ENCODE measurements around the gene FBXO8.

Gene FBXO8

DNA sequence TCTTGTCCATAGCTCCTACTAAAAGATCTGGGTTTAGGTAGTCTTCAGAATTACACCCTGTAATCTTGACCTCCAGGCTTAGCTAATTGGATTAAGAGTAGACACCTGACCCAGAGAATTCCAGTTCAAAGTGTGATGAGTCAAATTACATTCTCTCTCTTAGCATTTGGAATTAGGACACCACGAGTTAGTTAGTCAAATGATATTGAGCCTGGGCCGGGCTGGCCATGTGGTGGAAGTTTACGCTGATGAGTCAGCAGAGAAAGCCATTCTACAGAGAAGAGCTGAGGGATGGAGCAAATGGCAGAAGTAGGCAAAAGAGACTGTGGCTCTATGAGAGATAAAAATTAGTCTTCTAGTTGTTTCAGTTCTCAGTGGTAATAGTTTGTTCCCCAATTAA is 31.3 kb upstream of the FBXO8 start:
- Histone ChIP-seq H3K27me3 (ENCODE audit: control insufficient read depth, low read length) (no peaks in the 10 kb centered on the region), H3K4me1 (ENCODE audit: control insufficient read depth, low read length) (no peaks in the 10 kb centered on the region), H3K36me3 (ENCODE audit: control insufficient read depth, low read length) (peaks cover 41% of the 10 kb centered on the region), H3F3A (ENCODE audit: control insufficient read depth, insufficient read depth) (peaks cover 7% of the 10 kb centered on the region; the same call in 1 of the 2 replicates), H3K79me2 (ENCODE audit: control insufficient read depth, low read length) (no peaks in the 10 kb centered on the region), H3K27ac (ENCODE audit: low read depth, low read length) (no peak overlapping the region), H3K9me3 (ENCODE audit: control insufficient read depth, insufficient read depth, low read length) (no peaks in the 10 kb centered on the region), H3K9me2 (replicated peaks; ENCODE audit: control insufficient read depth, low read length) (no peaks in the 10 kb centered on the region), H3K4me3 (ENCODE audit: low read length) (no peak overlapping the region), H4K20me1 (ENCODE audit: control insufficient read depth, insufficient read depth, low read depth, low read length) (no peaks in the 10 kb centered on the region), H3K4me2 (ENCODE audit: low read length) (no peak overlapping the region)
- no peak for TF ChIP-seq EZH2phosphoT487 (IDR thresholded peaks at IDR 0.05; ENCODE audit: borderline replicate concordance, low read length)
- TF ChIP-seq, protein P1, sequence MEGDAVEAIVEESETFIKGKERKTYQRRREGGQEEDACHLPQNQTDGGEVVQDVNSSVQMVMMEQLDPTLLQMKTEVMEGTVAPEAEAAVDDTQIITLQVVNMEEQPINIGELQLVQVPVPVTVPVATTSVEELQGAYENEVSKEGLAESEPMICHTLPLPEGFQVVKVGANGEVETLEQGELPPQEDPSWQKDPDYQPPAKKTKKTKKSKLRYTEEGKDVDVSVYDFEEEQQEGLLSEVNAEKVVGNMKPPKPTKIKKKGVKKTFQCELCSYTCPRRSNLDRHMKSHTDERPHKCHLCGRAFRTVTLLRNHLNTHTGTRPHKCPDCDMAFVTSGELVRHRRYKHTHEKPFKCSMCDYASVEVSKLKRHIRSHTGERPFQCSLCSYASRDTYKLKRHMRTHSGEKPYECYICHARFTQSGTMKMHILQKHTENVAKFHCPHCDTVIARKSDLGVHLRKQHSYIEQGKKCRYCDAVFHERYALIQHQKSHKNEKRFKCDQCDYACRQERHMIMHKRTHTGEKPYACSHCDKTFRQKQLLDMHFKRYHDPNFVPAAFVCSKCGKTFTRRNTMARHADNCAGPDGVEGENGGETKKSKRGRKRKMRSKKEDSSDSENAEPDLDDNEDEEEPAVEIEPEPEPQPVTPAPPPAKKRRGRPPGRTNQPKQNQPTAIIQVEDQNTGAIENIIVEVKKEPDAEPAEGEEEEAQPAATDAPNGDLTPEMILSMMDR (IDR thresholded peaks at IDR 0.05; ENCODE audit: low read depth, low read length, poor library complexity, severe bottlenecking): no peak

GRCh38 chr4:174314274-174314673 is 30.8 kb upstream of the FBXO8 start:
- Histone ChIP-seq H3K36me3 (ENCODE audit: control insufficient read depth, low read length) (peaks cover 42% of the 10 kb centered on the region), H3K4me1 (ENCODE audit: control insufficient read depth, low read length) (no peaks in the 10 kb centered on the region), H3K9me3 (ENCODE audit: control insufficient read depth, insufficient read depth, low read length) (no peaks in the 10 kb centered on the region), H4K20me1 (ENCODE audit: control insufficient read depth, insufficient read depth, low read depth, low read length) (no peaks in the 10 kb centered on the region), H3K27ac (ENCODE audit: low read depth, low read length) (no peak overlapping the region), H3F3A (ENCODE audit: control insufficient read depth, insufficient read depth) (peaks cover 7% of the 10 kb centered on the region; the same call in 1 of the 2 replicates), H3K4me2 (ENCODE audit: low read length) (no peak overlapping the region), H3K79me2 (ENCODE audit: control insufficient read depth, low read length) (no peaks in the 10 kb centered on the region), H3K27me3 (ENCODE audit: control insufficient read depth, low read length) (no peaks in the 10 kb centered on the region), H3K4me3 (ENCODE audit: low read length) (no peak overlapping the region), H3K9me2 (replicated peaks; ENCODE audit: control insufficient read depth, low read length) (no peaks in the 10 kb centered on the region)
- no peak for TF ChIP-seq EZH2phosphoT487 (IDR thresholded peaks at IDR 0.05; ENCODE audit: borderline replicate concordance, low read length)
- TF ChIP-seq, protein P1 (IDR thresholded peaks at IDR 0.05; ENCODE audit: low read depth, low read length, poor library complexity, severe bottlenecking): no peak

GRCh38 chr4:174312993-174313392 is 29.5 kb upstream of the FBXO8 start:
- peaks cover 39% of the 10 kb centered on the region for H3K36me3 ChIP-seq (ENCODE audit: control insufficient read depth, low read length)
- no peak overlapping the region for H3K4me2 ChIP-seq (ENCODE audit: low read length)
- H3F3A ChIP-seq (ENCODE audit: control insufficient read depth, insufficient read depth): peaks cover 7% of the 10 kb centered on the region; the same call in 1 of the 2 replicates
- H3K27ac ChIP-seq (ENCODE audit: low read depth, low read length): no peak overlapping the region
- H3K27me3 ChIP-seq (ENCODE audit: control insufficient read depth, low read length): no peaks in the 10 kb centered on the region
- H3K4me3 ChIP-seq (ENCODE audit: low read length): no peak overlapping the region
- H3K4me1 ChIP-seq (ENCODE audit: control insufficient read depth, low read length): no peaks in the 10 kb centered on the region
- no peak for TF ChIP-seq EZH2phosphoT487 (IDR thresholded peaks at IDR 0.05; ENCODE audit: borderline replicate concordance, low read length)
- TF ChIP-seq, protein P1 (IDR thresholded peaks at IDR 0.05; ENCODE audit: low read depth, low read length, poor library complexity, severe bottlenecking): no peak
- no peaks in the 10 kb centered on the region for H3K9me2 ChIP-seq (replicated peaks; ENCODE audit: control insufficient read depth, low read length)
- H3K79me2 ChIP-seq (ENCODE audit: control insufficient read depth, low read length): no peaks in the 10 kb centered on the region
- no peaks in the 10 kb centered on the region for H3K9me3 ChIP-seq (ENCODE audit: control insufficient read depth, insufficient read depth, low read length)
- no peaks in the 10 kb centered on the region for H4K20me1 ChIP-seq (ENCODE audit: control insufficient read depth, insufficient read depth, low read depth, low read length)
